ENCODE data around the gene FAAH2.

Gene FAAH2, protein sequence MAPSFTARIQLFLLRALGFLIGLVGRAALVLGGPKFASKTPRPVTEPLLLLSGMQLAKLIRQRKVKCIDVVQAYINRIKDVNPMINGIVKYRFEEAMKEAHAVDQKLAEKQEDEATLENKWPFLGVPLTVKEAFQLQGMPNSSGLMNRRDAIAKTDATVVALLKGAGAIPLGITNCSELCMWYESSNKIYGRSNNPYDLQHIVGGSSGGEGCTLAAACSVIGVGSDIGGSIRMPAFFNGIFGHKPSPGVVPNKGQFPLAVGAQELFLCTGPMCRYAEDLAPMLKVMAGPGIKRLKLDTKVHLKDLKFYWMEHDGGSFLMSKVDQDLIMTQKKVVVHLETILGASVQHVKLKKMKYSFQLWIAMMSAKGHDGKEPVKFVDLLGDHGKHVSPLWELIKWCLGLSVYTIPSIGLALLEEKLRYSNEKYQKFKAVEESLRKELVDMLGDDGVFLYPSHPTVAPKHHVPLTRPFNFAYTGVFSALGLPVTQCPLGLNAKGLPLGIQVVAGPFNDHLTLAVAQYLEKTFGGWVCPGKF

DNA sequence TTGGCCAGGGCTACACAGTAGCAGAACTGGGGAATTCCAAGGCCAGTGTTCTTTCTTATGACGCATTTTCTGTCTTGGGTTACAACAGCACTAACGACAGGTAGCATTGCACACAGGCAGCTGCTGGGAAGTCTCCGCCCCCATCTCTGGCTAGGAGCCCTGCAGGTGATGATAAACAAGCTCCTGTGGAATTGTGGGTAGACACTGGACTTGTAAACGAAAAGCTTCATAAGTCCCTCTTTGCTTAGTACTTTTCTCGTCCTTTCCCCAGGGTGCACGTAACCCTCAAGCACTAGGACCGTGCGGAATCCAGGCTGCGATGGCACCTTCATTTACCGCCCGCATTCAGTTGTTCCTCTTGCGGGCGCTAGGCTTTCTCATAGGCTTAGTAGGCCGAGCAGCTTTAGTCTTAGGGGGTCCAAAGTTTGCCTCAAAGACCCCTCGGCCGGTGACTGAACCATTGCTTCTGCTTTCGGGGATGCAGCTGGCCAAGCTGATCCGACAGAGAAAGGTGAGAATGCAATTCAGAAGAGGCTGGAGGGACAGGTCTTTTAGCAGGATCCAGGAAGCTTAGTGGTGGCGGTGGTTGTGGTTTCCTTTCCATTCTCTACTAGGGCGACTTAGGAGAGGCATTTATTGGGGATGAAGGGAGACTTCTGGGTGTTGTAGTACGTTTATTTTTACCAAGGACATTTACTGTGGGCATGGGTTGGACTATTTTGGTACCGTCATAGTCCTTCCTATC lies at the start of gene FAAH2:
FAAH2 (plus strand) TSS at position 200 of the 745 bp plus-strand sequence; CDS start at position 320, 120 bp downstream.
- H3K27me3 ChIP-seq = no peaks in the 10 kb centered on the region
- TF ChIP-seq, protein P1, sequence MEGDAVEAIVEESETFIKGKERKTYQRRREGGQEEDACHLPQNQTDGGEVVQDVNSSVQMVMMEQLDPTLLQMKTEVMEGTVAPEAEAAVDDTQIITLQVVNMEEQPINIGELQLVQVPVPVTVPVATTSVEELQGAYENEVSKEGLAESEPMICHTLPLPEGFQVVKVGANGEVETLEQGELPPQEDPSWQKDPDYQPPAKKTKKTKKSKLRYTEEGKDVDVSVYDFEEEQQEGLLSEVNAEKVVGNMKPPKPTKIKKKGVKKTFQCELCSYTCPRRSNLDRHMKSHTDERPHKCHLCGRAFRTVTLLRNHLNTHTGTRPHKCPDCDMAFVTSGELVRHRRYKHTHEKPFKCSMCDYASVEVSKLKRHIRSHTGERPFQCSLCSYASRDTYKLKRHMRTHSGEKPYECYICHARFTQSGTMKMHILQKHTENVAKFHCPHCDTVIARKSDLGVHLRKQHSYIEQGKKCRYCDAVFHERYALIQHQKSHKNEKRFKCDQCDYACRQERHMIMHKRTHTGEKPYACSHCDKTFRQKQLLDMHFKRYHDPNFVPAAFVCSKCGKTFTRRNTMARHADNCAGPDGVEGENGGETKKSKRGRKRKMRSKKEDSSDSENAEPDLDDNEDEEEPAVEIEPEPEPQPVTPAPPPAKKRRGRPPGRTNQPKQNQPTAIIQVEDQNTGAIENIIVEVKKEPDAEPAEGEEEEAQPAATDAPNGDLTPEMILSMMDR (IDR thresholded peaks at IDR 0.05) = no peak
- H3K36me3 ChIP-seq = no peaks in the 10 kb centered on the region
- H3K27ac ChIP-seq = no peak within 1 kb of the TSS
- intact Hi-C loops (cut with DNase I; ENCODE audit: low total_unique reads) = no loop called here
- no peak for DNase-seq
- no peaks in the 10 kb centered on the region for H3K4me1 ChIP-seq
- no peak within 1 kb of the TSS for H3K4me3 ChIP-seq
- H3K9me3 ChIP-seq = no peaks in the 10 kb centered on the region

DNA sequence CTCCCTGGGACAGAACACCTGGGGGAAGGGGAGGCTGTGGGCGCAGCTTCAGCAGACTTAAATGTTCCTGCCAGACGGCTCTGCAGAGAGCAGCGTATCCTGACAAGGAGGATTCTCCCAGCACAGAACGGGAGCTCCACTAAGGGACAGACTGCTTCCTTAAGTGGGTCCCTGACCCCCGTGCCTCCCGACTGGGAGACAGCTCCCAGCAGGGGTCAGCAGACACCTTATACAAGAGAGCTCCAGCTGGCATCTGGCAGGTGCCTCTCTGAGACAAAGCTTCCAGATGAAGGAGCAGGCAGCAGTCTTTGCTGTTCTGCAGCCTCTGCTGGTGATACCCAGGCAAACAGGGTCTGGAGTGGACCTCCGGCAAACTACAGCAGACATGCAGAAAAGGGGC lies 44.5 kb upstream of the FAAH2 start:
- intact Hi-C loops (cut with DNase I; ENCODE audit: low total_unique reads) = no loop called here

DNA sequence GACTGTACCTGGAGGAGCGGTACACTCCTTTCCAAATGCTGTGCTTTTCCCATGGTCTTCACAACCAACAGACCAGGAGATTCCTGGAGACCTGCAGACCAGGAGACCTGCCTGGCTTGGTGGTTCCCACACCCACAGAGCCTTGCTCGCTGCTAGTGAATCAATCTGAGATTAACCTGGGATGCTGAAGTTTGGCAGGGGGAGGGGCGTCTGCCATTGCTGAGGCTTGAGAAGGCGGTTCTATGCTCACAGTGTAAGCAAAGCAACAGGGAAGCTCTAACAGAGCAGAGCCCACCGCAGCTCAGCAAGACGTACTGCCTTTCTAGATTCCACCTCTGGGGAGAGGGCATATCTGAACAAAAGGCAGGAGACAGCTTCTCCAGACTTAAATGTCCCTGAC lies 34.5 kb upstream of the FAAH2 start:
- Histone ChIP-seq H3K4me3 (no peak overlapping the region), H3K4me1 (no peaks in the 10 kb centered on the region), H3K9me3 (peaks cover 0 to 25% (median 5%) of the 10 kb centered on the region in 3 donors), H3K27me3 (no peaks in the 10 kb centered on the region), H3K27ac (no peak overlapping the region), H3K36me3 (no peaks in the 10 kb centered on the region)
- no peak for DNase-seq
- TF ChIP-seq, protein P1 (IDR thresholded peaks at IDR 0.05) = no peak
- intact Hi-C loops (cut with DNase I; ENCODE audit: low total_unique reads) = no loop called here

More for the DNA sequence above, 44.5 kb upstream of the FAAH2 start:
- Histone ChIP-seq H3K27ac (no peak overlapping the region), H3K4me1 (no peaks in the 10 kb centered on the region), H3K4me3 (no peak overlapping the region), H3K9me3 (peaks cover 0 to 12% (median 6%) of the 10 kb centered on the region in 3 donors), H3K27me3 (no peaks in the 10 kb centered on the region), H3K36me3 (peaks cover 0 to 11% (median 0%) of the 10 kb centered on the region in 3 donors)
- TF ChIP-seq, protein P1 (IDR thresholded peaks at IDR 0.05) = no peak
- no peak for DNase-seq

DNA sequence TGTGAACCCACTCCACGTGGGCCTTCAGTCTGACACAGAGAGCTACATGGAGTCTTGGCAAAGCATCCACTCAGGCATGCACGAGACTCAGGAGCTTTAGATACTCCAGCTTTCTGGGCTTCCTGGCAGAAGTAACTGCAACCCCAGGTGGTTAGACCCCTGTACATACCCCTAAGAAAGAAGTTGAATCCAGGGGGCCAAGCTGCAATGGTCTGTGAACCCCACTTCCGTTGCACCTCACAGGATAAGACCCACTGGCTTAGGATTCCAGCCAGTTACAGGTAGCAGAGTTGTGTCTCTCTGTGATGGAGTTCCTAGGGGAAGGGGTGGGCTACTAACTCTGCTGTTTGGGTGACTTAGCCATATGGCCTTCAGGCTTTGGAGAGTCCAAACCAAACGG lies 21.4 kb upstream of the FAAH2 start:
- Histone ChIP-seq H3K4me3 (no peak overlapping the region), H3K9me3 (peaks cover 0 to 25% (median 23%) of the 10 kb centered on the region in 3 donors), H3K36me3 (no peaks in the 10 kb centered on the region), H3K27me3 (no peaks in the 10 kb centered on the region), H3K4me1 (no peaks in the 10 kb centered on the region), H3K27ac (no peak overlapping the region)
- intact Hi-C loops (cut with DNase I; ENCODE audit: low total_unique reads) = no loop called here
- TF ChIP-seq, protein P1 (IDR thresholded peaks at IDR 0.05) = no peak
- no peak for DNase-seq

DNA sequence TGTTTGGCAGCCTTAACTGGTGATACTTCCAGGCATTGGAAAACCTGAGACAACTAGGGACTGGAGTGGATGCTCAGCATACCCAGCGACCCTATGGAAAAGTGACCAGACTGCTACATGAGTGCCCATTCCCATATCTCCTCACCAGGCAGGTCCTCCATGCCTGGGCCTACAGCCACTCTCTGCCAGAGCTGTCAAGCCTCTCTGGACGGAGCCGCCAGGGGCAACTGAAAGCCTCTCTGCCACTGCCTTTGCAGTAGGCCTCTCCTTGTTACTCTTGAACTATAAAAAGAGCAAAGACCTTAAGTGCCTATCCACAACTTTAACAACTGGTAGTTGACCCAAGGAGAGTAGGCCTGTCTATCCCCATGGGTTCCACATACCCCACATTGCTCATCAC lies 20.2 kb upstream of the FAAH2 start:
- TF ChIP-seq, protein P1 (IDR thresholded peaks at IDR 0.05) = no peak
- Histone ChIP-seq H3K9me3 (peaks cover 0 to 25% (median 23%) of the 10 kb centered on the region in 3 donors), H3K4me3 (no peak overlapping the region), H3K27ac (no peak overlapping the region), H3K36me3 (no peaks in the 10 kb centered on the region), H3K4me1 (no peaks in the 10 kb centered on the region), H3K27me3 (no peaks in the 10 kb centered on the region)
- no peak for DNase-seq
- intact Hi-C loops (cut with DNase I; ENCODE audit: low total_unique reads) = no loop called here

Measured in tibial artery (tissue), 4 donors.